Measurements from ENCODE around the gene ALCAM.

The ALCAM gene

DNA sequence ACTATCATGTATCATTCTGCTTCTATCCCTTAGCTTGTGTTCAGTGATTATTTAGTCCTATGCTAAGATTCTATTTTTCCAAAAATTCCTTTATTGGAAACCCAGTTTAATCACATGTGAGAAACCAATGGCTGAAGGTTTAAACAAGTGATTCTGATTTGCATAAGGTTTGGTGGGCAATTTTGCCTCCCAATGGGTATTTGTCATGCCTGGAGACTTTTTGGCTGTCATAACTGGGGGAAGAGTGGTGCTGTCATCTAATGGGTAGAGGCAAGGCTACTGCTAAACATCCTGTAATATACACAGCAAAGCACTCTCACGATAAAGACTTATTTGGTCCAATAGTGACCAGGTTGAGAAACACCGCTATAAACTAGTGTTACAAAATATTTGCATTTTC, 148.7 kb downstream of the ALCAM start:
- TF ChIP-seq, protein P1, sequence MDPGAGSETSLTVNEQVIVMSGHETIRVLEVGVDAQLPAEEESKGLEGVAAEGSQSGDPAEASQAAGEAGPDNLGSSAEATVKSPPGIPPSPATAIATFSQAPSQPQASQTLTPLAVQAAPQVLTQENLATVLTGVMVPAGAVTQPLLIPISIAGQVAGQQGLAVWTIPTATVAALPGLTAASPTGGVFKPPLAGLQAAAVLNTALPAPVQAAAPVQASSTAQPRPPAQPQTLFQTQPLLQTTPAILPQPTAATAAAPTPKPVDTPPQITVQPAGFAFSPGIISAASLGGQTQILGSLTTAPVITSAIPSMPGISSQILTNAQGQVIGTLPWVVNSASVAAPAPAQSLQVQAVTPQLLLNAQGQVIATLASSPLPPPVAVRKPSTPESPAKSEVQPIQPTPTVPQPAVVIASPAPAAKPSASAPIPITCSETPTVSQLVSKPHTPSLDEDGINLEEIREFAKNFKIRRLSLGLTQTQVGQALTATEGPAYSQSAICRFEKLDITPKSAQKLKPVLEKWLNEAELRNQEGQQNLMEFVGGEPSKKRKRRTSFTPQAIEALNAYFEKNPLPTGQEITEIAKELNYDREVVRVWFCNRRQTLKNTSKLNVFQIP (CRISPR knock-in tag; IDR thresholded peaks at IDR 0.05; ENCODE audit: borderline replicate concordance, low read depth): no peak
- no peak for TF ChIP-seq BACH2 (CRISPR knock-in tag; IDR thresholded peaks at IDR 0.05; ENCODE audit: borderline replicate concordance)
- TF ChIP-seq, protein P2, sequence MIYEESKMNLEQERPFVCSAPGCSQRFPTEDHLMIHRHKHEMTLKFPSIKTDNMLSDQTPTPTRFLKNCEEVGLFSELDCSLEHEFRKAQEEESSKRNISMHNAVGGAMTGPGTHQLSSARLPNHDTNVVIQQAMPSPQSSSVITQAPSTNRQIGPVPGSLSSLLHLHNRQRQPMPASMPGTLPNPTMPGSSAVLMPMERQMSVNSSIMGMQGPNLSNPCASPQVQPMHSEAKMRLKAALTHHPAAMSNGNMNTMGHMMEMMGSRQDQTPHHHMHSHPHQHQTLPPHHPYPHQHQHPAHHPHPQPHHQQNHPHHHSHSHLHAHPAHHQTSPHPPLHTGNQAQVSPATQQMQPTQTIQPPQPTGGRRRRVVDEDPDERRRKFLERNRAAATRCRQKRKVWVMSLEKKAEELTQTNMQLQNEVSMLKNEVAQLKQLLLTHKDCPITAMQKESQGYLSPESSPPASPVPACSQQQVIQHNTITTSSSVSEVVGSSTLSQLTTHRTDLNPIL (CRISPR knock-in tag; IDR thresholded peaks at IDR 0.05; ENCODE audit: low read depth): no peak
- no peak for TF ChIP-seq ZNF8 (CRISPR knock-in tag; IDR thresholded peaks at IDR 0.05)
- no peak for ATAC-seq

DNA sequence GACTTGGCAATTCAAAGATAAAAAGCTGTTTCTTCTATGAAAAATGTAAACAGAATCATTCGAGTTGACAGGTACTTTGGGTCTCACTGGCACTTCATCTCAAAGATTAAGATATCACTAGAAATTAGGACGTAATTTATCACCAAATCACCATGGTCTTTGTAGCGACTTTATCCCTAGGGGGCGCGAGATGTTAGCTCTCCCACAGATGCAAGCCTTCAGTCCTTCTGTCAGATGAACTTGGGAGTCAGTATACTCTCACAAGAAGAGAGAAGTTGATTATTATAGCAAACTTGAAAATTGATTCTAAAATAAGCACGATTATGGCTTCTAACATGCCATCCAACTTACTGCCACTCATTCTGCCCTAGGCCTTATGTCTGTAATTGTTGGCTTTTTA, 150.3 kb downstream of the ALCAM start:
- no peak for ATAC-seq
- TF ChIP-seq ZNF70 (CRISPR knock-in tag; IDR thresholded peaks at IDR 0.05) (no peak), ARNTL (CRISPR knock-in tag; IDR thresholded peaks at IDR 0.05; ENCODE audit: borderline replicate concordance, low read depth) (no peak), ISL1 (CRISPR knock-in tag; IDR thresholded peaks at IDR 0.05) (no peak), OSR1 (CRISPR knock-in tag; IDR thresholded peaks at IDR 0.05) (no peak)
- TF ChIP-seq, protein P1 (CRISPR knock-in tag; IDR thresholded peaks at IDR 0.05; ENCODE audit: borderline replicate concordance, low read depth): no peak

DNA sequence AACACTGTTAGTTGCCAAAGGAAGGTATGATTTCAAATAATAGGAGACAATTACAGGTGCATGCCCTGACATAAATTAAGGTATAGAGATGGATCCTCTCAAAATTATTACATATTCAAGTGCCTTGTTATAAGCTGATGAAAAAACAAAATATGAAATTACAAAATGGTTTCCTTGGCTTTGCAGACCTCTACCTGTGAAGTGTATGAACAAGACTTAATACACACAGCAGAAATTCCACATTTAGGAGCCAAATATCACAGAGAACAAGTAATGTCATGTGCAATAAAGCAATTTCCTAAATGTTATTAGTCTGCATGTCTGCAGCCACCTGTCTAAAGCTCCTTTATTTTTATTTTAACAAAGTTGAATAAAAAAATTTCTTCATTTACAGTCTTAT, 151.5 kb downstream of the ALCAM start:
- TF ChIP-seq ESRRG (CRISPR knock-in tag; IDR thresholded peaks at IDR 0.05) (no peak), OSR1 (CRISPR knock-in tag; IDR thresholded peaks at IDR 0.05) (no peak), ZFP3 (CRISPR knock-in tag; IDR thresholded peaks at IDR 0.05) (no peak), TOX (CRISPR knock-in tag; IDR thresholded peaks at IDR 0.05; ENCODE audit: borderline replicate concordance) (no peak), PPARA (CRISPR knock-in tag; IDR thresholded peaks at IDR 0.05; ENCODE audit: borderline replicate concordance) (no peak), ARNTL (CRISPR knock-in tag; IDR thresholded peaks at IDR 0.05; ENCODE audit: borderline replicate concordance, low read depth) (no peak), ZNF70 (CRISPR knock-in tag; IDR thresholded peaks at IDR 0.05) (no peak), ZFP30 (CRISPR knock-in tag; IDR thresholded peaks at IDR 0.05) (no peak), SNAI2 (CRISPR knock-in tag; IDR thresholded peaks at IDR 0.05) (no peak), BACH2 (CRISPR knock-in tag; IDR thresholded peaks at IDR 0.05; ENCODE audit: borderline replicate concordance) (no peak)
- TF ChIP-seq, protein P2 (CRISPR knock-in tag; IDR thresholded peaks at IDR 0.05; ENCODE audit: low read depth): no peak
- TF ChIP-seq, protein P1 (CRISPR knock-in tag; IDR thresholded peaks at IDR 0.05; ENCODE audit: borderline replicate concordance, low read depth): no peak
- TF ChIP-seq, protein P3, sequence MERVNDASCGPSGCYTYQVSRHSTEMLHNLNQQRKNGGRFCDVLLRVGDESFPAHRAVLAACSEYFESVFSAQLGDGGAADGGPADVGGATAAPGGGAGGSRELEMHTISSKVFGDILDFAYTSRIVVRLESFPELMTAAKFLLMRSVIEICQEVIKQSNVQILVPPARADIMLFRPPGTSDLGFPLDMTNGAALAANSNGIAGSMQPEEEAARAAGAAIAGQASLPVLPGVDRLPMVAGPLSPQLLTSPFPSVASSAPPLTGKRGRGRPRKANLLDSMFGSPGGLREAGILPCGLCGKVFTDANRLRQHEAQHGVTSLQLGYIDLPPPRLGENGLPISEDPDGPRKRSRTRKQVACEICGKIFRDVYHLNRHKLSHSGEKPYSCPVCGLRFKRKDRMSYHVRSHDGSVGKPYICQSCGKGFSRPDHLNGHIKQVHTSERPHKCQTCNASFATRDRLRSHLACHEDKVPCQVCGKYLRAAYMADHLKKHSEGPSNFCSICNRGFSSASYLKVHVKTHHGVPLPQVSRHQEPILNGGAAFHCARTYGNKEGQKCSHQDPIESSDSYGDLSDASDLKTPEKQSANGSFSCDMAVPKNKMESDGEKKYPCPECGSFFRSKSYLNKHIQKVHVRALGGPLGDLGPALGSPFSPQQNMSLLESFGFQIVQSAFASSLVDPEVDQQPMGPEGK (CRISPR knock-in tag; IDR thresholded peaks at IDR 0.05; ENCODE audit: borderline replicate concordance): no peak
- ATAC-seq: peak; percentile 68

DNA sequence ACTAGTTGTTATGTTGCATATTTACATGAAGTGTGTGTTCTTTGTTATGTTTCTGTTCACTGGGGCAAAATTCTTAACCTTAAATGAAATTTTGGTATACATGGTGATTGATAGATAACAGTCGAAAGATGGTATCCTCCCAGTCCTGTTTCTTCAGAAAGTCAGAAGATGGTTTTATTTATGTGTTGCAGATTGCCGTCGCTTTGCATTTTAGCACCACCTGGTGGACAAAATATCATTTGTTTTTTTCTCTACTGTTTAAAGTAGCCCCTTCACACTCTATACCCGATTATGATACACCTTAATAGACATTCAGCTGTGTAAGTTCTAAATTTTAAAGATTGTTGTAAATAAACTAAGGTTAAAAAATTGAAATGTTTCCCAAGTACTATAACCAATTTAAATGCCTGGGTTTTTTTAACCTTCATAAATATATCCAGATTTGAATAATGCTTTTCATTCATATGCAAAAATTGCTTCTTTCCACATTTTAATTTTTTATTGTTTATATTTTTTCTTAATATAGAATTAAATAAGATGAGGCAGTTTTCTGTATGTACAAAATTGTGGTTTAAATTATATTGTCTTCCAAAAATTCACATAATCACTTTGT, 152.2 kb downstream of the ALCAM start:
- TF ChIP-seq, protein P3 (CRISPR knock-in tag; IDR thresholded peaks at IDR 0.05; ENCODE audit: borderline replicate concordance): no peak
- TF ChIP-seq OSR1 (CRISPR knock-in tag; IDR thresholded peaks at IDR 0.05) (no peak), GLIS3 (CRISPR knock-in tag; IDR thresholded peaks at IDR 0.05) (no peak), ZNF70 (CRISPR knock-in tag; IDR thresholded peaks at IDR 0.05) (0 out of 2 replicates have a peak, but pooled peaks have one; percentile 11), TOX (CRISPR knock-in tag; IDR thresholded peaks at IDR 0.05; ENCODE audit: borderline replicate concordance) (no peak), CSDC2 (CRISPR knock-in tag; IDR thresholded peaks at IDR 0.05) (no peak), ARNTL (CRISPR knock-in tag; IDR thresholded peaks at IDR 0.05; ENCODE audit: borderline replicate concordance, low read depth) (no peak)
- peak; percentile 91 for ATAC-seq

All from SK-N-SH treated with all-trans-retinoic acid at 6 μM for 48 hours (cell line).